ENCODE measurements around the gene ARF3. TPM values are rescaled to one million over a fixed set of nuclear protein-coding genes. Genes with fewer than 3 reads are reported as not detected.

Gene ARF3
- polyA plus RNA-seq, 1 of the 3 experiments (the other 2 are of a cell fraction) = 204 TPM

DNA sequence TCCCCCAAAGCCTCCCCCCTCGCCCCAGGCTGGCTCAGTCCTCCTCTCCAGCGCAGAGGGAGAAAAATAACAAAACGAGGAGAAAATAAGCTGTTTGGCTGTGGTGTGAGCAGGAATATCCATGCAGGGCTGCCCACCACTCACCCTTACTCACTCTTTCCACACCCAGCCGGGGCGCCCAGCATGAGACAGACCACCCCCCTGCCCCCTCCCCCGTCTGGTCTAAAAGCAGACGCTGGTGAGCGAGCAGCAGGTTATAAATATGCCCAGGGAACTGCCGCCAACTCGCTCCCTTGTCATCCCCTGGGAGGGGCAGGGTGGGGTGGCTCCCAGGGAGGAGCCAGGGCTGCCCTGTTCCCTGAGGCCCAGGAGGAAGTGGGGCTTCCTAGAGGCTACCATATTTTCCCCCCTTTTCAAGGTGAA is 28.2 kb upstream of the ARF3 start:
- no peak overlapping the region for H3K9ac ChIP-seq
- H4K20me1 ChIP-seq (ENCODE audit: insufficient read depth) = no peaks in the 10 kb centered on the region
- no peaks in the 10 kb centered on the region for H3F3A ChIP-seq (replicated peaks; ENCODE audit: insufficient read depth)
- H3K4me1 ChIP-seq (ENCODE audit: control insufficient read depth in 1 of 2, insufficient read depth in 2 of 2, low read depth in 1 of 2, low read length in 1 of 2) = peaks cover 0 to 7% of the 10 kb centered on the region in 2 experiments; a peak in 1 of 4 replicates
- TF ChIP-seq SIN3A (IDR thresholded peaks at IDR 0.05; ENCODE audit: borderline replicate concordance, low read depth, low read length) = no peak
- TF ChIP-seq TCF12 (IDR thresholded peaks at IDR 0.05) = no peak
- TF ChIP-seq NRF1 (IDR thresholded peaks at IDR 0.05; ENCODE audit: low read depth, low read length) = no peak
- no peak for TF ChIP-seq MEF2A (IDR thresholded peaks at IDR 0.05; ENCODE audit: borderline replicate concordance, low read depth)
- TF ChIP-seq IRF3 (IDR thresholded peaks at IDR 0.05; ENCODE audit: low read depth, low read length) = no peak
- no peak for TF ChIP-seq ZBTB33 (IDR thresholded peaks at IDR 0.05; ENCODE audit: borderline replicate concordance, low read depth)
- no peak for TF ChIP-seq REST (IDR thresholded peaks at IDR 0.05; ENCODE audit: low read depth, low read length)
- no peak for TF ChIP-seq GATA2 (CRISPR knock-in tag; IDR thresholded peaks at IDR 0.05)
- TF ChIP-seq RXRA (IDR thresholded peaks at IDR 0.05; ENCODE audit: borderline replicate concordance, low read depth) = no peak
- CTCF ChIA-PET = interaction anchor here (1.0 to 33.0 kb wide), 3 partner anchors 6 to 178 kb away, joined by 3 to 935 read pairs (median 935); partner anchors contain the start of genes DDN, WNT1 and WNT10B
- H3K4me2 ChIP-seq = no peak overlapping the region
- no peak for DNase-seq
- 27% methylated on average over 9 of the region's 10 CpGs for WGBS (ENCODE audit: low lambda C conversion rate)
- no peak overlapping the region for H3K27ac ChIP-seq (ENCODE audit: low read depth in 2 of 2, low read length in 1 of 2)
- no peaks in the 10 kb centered on the region for H3K36me3 ChIP-seq (replicated peaks in 1 of 2; ENCODE audit: control insufficient read depth in 1 of 2, insufficient read depth in 2 of 2, low read length in 1 of 2)
- peaks cover 58% of the 10 kb centered on the region for H3K27me3 ChIP-seq (ENCODE audit: insufficient read depth)
- H3K79me2 ChIP-seq (ENCODE audit: insufficient read depth) = no peaks in the 10 kb centered on the region
- POLR2A ChIA-PET = no interaction called here
- H3K9me2 ChIP-seq = no peaks in the 10 kb centered on the region
- H3K9me3 ChIP-seq = no peaks in the 10 kb centered on the region
- no peak overlapping the region for H3K4me3 ChIP-seq (ENCODE audit: low read depth in 2 of 2, low read length in 1 of 2)
- H2AFZ ChIP-seq (ENCODE audit: low read depth) = no peak overlapping the region

Data from SK-N-SH (cell line).